Endodermal cell (in vitro differentiated cells): ENCODE data around the gene SPATA33. TPM values are rescaled to one million over a fixed set of nuclear protein-coding genes. Genes with fewer than 3 reads are reported as not detected.
A peak's percentile ranks its signal among the peaks of the same experiment; 100 is the strongest.

Experiments
- DNase-seq: peaks from one replicate; pipeline ENCODE4 v3.0.0-alpha.2; 2017
- H3K27ac ChIP-seq: 2 replicates; pipeline ENCODE4 v1.5.1; 2013; ENCODE audit warnings: mild to moderate bottlenecking, low read depth, low read length, moderate library complexity
- H3K27me3 ChIP-seq: 2 replicates; pipeline ENCODE4 v1.6.1; 2013; ENCODE audit warnings: mild to moderate bottlenecking, low read length, moderate library complexity; ENCODE audit not compliant: insufficient read depth, control insufficient read depth, poor library complexity, severe bottlenecking
- H3K36me3 ChIP-seq: 2 replicates; pipeline ENCODE4 v1.7.0; 2013; ENCODE audit warnings: mild to moderate bottlenecking, low read length, moderate library complexity; ENCODE audit not compliant: control insufficient read depth, insufficient read depth
- H3K4me1 ChIP-seq: one replicate; pipeline ENCODE4 v1.7.0; 2013; ENCODE audit warnings: low read length; ENCODE audit not compliant: control insufficient read depth, insufficient read depth
- H3K4me3 ChIP-seq: 2 replicates; pipeline ENCODE4 v1.5.1; 2013; ENCODE audit warnings: mild to moderate bottlenecking, low read length, moderate library complexity
- H3K9ac ChIP-seq: 2 replicates; pipeline ENCODE4 v1.6.1; 2013; ENCODE audit warnings: mild to moderate bottlenecking, low read length, moderate library complexity; ENCODE audit not compliant: poor library complexity, severe bottlenecking; ENCODE audit errors: extremely low read depth
- H3K9me3 ChIP-seq: 2 replicates; pipeline ENCODE4 v1.6.1; 2013; ENCODE audit warnings: mild to moderate bottlenecking, low read length, moderate library complexity; ENCODE audit not compliant: control insufficient read depth
- H3K27ac Mint-ChIP-seq: 2 replicates; pipeline ENCODE4 v1.8.0; 2020; ENCODE audit warnings: mixed read lengths
- H3K27me3 Mint-ChIP-seq: 2 replicates; pipeline ENCODE4 v1.8.0; 2021; ENCODE audit warnings: mild to moderate bottlenecking, mixed read lengths; ENCODE audit not compliant: insufficient read depth
- H3K36me3 Mint-ChIP-seq: 2 replicates; pipeline ENCODE4 v1.8.0; 2020; ENCODE audit warnings: low read depth, mixed read lengths
- H3K4me1 Mint-ChIP-seq: 2 replicates; pipeline ENCODE4 v1.8.0; 2020; ENCODE audit warnings: mixed read lengths
- H3K4me3 Mint-ChIP-seq: 2 replicates; pipeline ENCODE4 v1.8.0; 2020; ENCODE audit warnings: mild to moderate bottlenecking, moderate library complexity, mixed read lengths
- H3K9me3 Mint-ChIP-seq: 2 replicates; pipeline ENCODE4 v1.8.0; 2020; ENCODE audit warnings: mild to moderate bottlenecking, mixed read lengths
- CTCF ChIP-seq: fragments of 200-600 bp; sonication (generic); conservative IDR thresholded peaks from 2 replicates; pipeline ENCODE4 v1.5.0; 2021; ENCODE audit warnings: antibody characterized with exemption, mild to moderate bottlenecking
- WGBS, 2 experiments: methylation state at CpG; one replicate each; pipeline versions ENCODE4 v1.1.5 to v1.1.7; 2013; ENCODE audit warnings: missing lambda C conversion rate in 2 of 2, mixed read lengths in 1 of 2; ENCODE audit not compliant: insufficient coverage in 1 of 2, insufficient read length in 1 of 2; 5-methylcytosine and 5-hydroxymethylcytosine counted together
- total RNA-seq, 2 donors: library from RNA; stranded (reverse); fragmentation: NEBNext Ultra II Directional in 1 of 2; extraction: Animal tissue kit (Norgen Biotek cat#: 25700) in 1 of 2; gene quantifications; 2 replicates in 1 of 2; 3 replicates in 1 of 2; pipeline ENCODE4 v1.2.1, GENCODE V29; 2021

Gene SPATA33
- total RNA-seq, 2 donors from 2014 or later, result 21.8 to 28.7 TPM

GRCh38 chr16:89636663-89637062 lies 21.0 kb upstream of the SPATA33 start:
- Histone ChIP-seq H3K4me3 (no peak overlapping the region), H3K27ac (no peak overlapping the region), H3K9ac (no peak overlapping the region), H3K36me3 (no peaks in the 10 kb centered on the region), H3K4me1 (no peaks in the 10 kb centered on the region), H3K27me3 (peaks cover 28% of the 10 kb centered on the region), H3K9me3 (no peaks in the 10 kb centered on the region)
- Mint-ChIP-seq H3K9me3 (no peaks in the 10 kb centered on the region), H3K36me3 (no peaks in the 10 kb centered on the region), H3K27me3 (peaks cover 21% of the 10 kb centered on the region), H3K4me1 (no peaks in the 10 kb centered on the region), H3K27ac (no peak overlapping the region), H3K4me3 (no peak overlapping the region)
- TF ChIP-seq CTCF, result no peak
- 89 to 94% methylated on average over 7 to 12 of the region's 12 CpGs for WGBS, 2 experiments
- DNase-seq, result no peak

- WGBS, 2 experiments, result 92 to 98% methylated on average over 5 to 10 of the region's 10 CpGs
- no peaks in the 10 kb centered on the region for H3K4me1 Mint-ChIP-seq
Observed at GRCh38 chr16:89637379-89637778, 20.3 kb upstream of the SPATA33 start.

GRCh38 chr16:89638455-89638854 lies 19.2 kb upstream of the SPATA33 start:
- Histone ChIP-seq H3K4me1 (peaks cover 5% of the 10 kb centered on the region), H3K4me3 (no peak overlapping the region), H3K27me3 (peaks cover 23% of the 10 kb centered on the region), H3K9ac (no peak overlapping the region), H3K27ac (no peak overlapping the region), H3K9me3 (no peaks in the 10 kb centered on the region), H3K36me3 (no peaks in the 10 kb centered on the region)
- Mint-ChIP-seq H3K4me1 (peaks cover 8% of the 10 kb centered on the region), H3K36me3 (no peaks in the 10 kb centered on the region), H3K9me3 (no peaks in the 10 kb centered on the region), H3K27ac (no peak overlapping the region), H3K27me3 (peaks cover 18% of the 10 kb centered on the region), H3K4me3 (no peak overlapping the region)
- DNase-seq, result no peak
- WGBS, 2 experiments, result 81 to 87% methylated on average over 2 to 6 of the region's 10 CpGs
- no peak for TF ChIP-seq CTCF

More at GRCh38 chr16:89637379-89637778, 20.3 kb upstream of the SPATA33 start:
- H3K4me1 ChIP-seq, result no peaks in the 10 kb centered on the region
- no peak overlapping the region for H3K27ac ChIP-seq
- H3K9me3 ChIP-seq, result no peaks in the 10 kb centered on the region
- Mint-ChIP-seq H3K4me3 (no peak overlapping the region), H3K27ac (no peak overlapping the region), H3K9me3 (no peaks in the 10 kb centered on the region), H3K27me3 (peaks cover 21% of the 10 kb centered on the region), H3K36me3 (no peaks in the 10 kb centered on the region)
- no peaks in the 10 kb centered on the region for H3K36me3 ChIP-seq
- no peak overlapping the region for H3K9ac ChIP-seq
- no peak overlapping the region for H3K4me3 ChIP-seq
- H3K27me3 ChIP-seq, result peaks cover 28% of the 10 kb centered on the region
- TF ChIP-seq CTCF, result peak; percentile 20
- DNase-seq, result no peak
